Measurements from ENCODE around the gene TTK.

The TTK gene

GRCh38 chr6:79984261-79984660, 20.2 kb upstream of the TTK start:
- TF ChIP-seq CTCF (IDR thresholded peaks at IDR 0.05): peak; percentile 9; the same call in 1 of the 2 replicates

- TF ChIP-seq CTCF (IDR thresholded peaks at IDR 0.05): no peak
These were observed 19.3 kb upstream of the TTK start for GRCh38 chr6:79985128-79985527.

DNA sequence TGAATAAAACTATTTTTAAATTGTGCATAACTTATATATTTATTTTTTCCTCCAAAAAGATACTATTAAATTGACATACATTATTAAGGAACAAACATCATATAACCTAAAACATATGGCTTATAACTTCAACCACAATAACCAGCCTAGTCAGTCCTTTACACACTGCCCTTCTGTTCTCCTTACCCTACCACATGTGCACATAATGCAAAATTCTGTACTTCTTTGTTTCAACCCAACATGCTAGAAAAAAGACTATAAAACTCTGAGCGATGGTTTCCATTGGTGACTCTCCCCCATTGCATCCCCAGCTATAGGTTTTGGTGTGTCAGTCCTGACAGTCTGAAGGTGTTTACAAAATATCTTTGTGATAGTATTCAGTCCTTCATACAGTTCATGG, 14.8 kb upstream of the TTK start:
- TF ChIP-seq CTCF (IDR thresholded peaks at IDR 0.05): no peak

DNA sequence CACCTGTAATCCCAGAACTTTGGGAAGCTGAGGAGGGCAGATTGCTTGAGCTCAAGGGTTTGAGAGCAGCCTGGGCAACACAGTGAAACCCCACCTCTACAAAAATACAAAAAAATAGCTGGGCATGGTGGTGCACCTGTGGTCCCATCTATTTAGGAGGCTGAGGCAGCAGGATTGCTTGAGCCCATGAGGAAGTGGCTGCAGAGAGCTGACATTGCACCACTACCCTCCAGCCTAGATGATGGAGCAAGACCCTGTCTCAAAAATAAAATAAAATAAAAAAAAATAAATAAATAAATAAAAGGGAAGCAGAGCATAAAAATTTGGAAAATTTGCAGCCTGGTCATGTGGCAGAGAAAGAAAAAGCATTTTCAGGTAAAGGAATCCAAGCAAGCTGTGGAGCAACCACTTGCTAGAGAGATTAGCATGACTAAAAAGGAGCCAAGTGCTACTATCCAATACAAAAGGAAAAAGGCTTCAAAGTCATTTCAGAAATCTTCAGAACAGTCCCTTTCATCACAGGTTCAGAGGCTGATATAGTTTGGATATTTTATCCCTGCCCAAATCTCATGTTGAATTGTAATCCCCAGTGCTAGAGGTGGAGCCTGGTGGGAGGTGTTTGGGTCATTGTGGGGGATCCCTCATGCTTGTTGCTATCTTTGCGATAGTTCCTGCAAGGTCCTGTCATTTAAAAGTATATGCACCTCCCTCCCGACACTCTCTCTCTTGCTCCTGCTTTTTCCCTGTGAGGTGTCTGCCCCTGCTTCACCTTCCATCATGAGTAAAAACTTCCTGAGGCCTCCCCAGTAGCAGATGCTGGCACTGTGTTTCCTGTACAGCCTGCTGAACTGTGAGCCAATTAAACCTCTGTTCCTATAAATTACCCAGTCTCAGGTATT, 11.2 kb upstream of the TTK start:
- TF ChIP-seq CTCF (IDR thresholded peaks at IDR 0.05): no peak

- no peak for TF ChIP-seq CTCF (IDR thresholded peaks at IDR 0.05)
These were observed 10.5 kb upstream of the TTK start for GRCh38 chr6:79993911-79994309.

GRCh38 chr6:79997728-79998127, 6.7 kb upstream of the TTK start:
- TF ChIP-seq CTCF (IDR thresholded peaks at IDR 0.05): no peak

DNA sequence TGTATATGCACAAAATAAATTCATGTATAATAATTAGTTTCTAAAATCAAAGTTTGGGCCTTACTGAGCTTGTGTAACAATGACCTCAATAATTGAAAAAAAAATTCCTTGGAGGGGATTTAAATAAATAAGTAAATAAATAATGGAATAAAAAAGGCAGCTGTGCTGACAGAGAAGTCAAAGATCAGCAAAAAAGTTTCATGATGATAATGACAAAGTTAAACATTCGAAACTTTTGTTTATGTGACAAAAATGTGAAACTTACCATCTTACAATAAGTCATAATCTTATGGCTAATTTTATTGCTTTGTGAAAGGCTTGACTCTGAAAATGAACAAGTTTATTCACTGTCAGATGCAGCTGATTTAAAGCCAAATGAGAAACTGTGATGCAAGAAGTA, 3.1 kb upstream of the TTK start:
- no peak for TF ChIP-seq CTCF (IDR thresholded peaks at IDR 0.05)

Data from LNCAP (cell line).